Mesenteric fat pad (tissue), 1 donor: ENCODE data around the gene MAP7D2. TPM values are rescaled to one million over a fixed set of nuclear protein-coding genes. Genes with fewer than 3 reads are reported as not detected.

Experiments
- DNase-seq: peaks from one replicate; pipeline ENCODE4 v3.0.0-alpha.2; 2020; ENCODE audit warnings: low spot score
- microRNA-seq: library from miRNA; unstranded; fragments of <30 nt; microRNA quantifications from one replicate; pipeline ENCODE4 v1.2.0, GENCODE V29; 2020; ENCODE audit warnings: borderline number of aligned reads
- total RNA-seq: library from RNA; stranded (reverse); fragmentation: NEBNext Ultra II Directional; extraction: Animal tissue kit (Norgen Biotek cat#: 25700); gene quantifications from one replicate; pipeline ENCODE4 v1.2.1, GENCODE V29; 2021
- donor health status: DM: yes; HTN: yes; CAD: no.

MAP7D2 gene
- total RNA-seq, 1 donor from 2014 or later: 0.29 TPM

DNA sequence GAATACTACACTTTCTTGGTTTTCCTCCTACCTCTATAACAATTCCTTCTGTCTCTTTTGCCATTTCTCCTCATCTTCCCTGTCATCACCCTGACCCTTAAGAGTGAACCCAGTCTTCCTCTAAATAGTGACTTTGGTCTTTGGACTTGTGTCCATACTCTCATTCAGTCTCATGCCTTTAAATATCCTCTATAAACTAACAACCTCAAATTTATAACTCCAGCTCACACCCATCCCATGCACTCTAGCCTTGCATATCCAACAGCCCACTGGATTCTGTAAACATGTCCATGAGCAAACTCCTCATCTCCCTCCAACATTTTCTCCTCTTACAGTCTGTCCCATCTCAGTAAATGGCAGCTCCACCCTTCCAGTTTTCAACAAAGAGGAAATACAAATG lies 140.9 kb downstream of the MAP7D2 start:
- no peak for DNase-seq

DNA sequence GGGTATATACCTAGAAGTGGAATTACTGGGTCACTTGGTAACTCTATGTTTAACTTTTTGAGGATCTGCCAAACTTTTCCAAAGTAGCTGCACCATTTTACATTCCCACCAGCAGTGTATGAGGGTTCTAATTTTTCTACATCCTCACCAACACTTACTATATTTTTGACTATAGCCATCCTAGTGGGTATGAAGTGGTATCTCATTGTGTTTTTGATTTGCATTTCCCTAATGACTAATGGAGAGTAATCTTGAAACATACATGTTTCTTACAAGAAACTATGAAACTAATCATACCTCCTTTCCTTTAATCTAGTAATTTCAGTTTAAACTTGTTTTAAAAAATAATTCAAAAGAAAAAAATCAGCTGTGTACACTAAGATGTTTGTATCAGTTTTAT lies 143.7 kb downstream of the MAP7D2 start:
- no peak for DNase-seq

DNA sequence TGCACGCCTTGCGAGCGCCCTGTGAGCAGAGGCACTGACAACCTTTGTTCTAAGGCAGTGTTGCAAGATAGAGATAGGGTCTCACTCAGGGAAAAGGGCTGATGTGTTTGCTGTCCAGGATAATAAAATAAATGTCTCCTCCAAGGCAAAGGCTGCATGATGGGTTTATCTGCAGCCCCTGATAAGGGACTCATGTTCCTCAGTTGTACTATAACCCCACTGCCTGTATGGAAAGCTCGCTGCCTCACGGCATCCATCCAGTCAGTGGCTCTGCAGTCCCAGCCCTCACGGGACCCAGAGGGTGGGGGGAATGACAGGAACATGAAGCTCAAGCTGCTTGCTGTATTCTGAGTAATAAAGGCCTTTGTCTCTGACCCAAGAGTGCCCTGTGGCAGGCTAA lies 148.4 kb downstream of the MAP7D2 start:
- no peak for DNase-seq

DNA sequence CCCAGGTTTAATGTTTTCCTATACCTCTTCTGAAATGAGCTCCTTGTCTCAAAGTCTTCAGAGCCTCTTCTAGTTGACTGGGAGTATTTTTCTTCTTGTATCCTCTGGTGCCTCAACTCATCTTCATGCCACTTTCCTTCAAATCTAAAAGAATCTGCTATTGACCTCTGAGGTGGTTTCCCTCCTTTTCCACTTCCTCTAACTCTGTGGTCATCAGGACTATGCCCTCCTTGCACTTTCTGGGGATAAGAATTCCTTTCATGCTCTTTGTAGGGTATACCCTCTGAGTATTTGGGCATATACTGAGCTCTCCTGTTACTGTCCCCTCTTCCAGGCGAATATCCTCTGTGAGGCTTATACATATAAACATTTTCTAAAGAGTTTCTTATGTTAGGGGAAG lies 150.7 kb downstream of the MAP7D2 start:
- no peak for DNase-seq

DNA sequence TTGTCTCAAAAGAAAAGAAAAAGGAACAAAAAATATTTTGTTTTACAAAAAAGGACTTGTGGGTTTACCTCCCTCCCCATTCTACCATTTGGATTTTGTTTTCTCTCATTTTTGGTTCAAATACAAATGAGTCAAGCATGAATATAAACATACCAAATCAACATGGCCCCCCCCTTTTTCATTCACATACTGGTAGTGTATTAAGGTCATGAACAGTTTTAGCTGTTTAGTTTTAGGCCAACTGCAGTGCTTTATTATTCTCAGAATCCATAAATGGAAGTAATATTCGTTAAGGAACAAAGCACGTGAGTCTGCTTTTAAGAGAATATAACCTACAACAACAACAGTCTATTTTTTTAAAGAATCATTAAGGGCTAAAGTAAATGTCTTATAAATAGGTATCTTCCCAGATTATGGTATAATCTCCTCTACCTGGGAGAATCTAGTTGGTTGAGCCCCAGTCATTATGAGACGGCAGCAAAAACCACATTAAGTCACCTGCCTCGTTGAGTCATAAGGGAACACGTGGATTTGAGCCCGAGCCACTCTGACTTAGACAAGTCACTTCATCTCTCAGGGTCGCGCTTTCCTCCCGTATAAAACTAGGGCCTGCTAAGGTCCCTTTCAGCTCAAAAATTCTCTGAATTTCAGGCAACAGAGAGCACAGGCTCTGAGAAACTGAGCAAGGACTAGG lies 152.5 kb downstream of the MAP7D2 start:
- no peak for DNase-seq

DNA sequence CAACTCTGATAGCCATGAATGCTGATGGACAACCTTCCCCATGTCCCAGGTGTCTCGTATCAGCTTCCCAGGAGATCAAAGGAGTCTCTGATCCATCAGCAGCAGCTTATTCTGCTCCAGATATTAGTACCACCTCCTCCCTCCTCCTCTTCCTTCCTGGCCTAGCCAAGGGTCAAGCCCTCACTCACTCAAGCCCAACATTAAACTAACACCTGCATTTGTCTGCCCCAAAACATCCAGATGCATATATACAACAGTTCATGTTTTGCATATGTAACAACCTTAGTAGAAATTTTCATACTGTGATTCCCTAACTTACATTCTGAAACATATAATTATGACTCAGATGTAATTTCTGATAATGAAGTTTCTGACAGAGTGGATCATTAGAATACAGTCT lies 155.8 kb downstream of the MAP7D2 start:
- DNase-seq: no peak

DNA sequence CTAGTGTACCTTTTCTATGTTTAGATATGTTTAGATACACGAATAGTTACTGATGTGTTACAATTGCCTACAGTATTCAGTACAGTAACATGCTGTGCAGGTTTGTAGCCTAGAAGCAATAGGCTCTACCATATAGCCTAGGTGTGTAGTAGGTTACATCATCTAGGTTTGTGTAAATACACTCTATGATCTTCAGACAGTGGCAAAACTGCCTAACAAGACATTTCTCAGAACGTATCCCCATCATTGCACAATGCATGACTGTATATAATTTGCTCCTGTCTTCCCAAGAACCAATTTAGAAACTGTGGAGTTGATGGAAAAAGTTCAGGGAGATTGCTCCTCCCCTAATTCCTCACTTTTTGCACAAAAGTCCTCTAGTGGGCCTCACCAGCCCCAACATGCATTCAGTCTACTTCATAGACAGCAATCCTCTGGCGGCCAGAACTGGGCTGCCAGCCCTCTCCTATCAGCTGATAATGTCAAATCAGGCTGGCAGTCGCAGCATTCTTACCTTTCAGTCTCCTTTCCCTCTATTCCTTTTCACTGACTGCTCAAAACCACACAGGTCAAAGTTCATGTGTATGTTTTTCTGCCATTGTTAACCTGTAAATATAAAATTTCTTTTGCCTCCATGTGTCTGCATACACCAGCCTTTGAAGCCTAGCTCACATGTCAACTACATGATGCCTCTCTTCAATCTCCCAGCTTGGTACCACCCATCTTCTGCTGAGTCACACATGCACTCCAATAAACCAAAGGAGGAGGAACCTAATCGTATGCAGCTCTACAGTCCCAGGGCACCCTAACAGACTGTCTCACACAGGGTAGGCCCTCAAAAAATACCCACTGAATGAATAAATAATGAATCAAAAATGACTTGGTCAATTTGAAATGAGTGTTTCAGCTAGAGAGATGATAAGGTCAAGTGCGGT lies 157.9 kb downstream of the MAP7D2 start:
- DNase-seq: no peak

DNA sequence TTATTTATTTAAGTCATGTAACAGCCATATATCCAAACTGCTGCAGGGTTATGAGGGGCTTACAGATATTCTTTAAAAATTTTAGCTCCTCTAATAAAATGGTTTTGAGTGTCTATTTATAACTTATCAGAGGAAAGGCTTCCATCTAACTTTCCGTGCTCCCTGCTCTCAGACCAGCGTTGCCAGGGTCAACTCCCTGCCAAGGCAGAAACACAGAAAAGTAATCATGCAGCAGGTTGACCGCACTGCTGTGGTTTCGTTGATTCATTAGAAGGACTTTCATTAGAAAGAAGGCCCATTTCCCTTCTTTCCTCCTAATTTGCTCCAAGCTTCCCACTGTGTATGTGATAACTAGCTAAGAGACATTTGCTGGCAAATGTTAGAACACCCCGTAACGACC lies 159.8 kb downstream of the MAP7D2 start:
- no peak for DNase-seq

Small RNAs within 50 kb of the gene (microRNA-seq; reads per million reads assigned to microRNA genes)
- gene MIR23C: 29.8 reads per million, percentile 28 among the genes with 10 or more reads in this experiment

Other genes with a start within 250 kb of the MAP7D2 start
- 101 TPM for gene SH3KBP1, start 229.3 kb downstream of the MAP7D2 start, total RNA-seq
- 10.0 TPM for gene BCLAF3, start 125.8 kb downstream of the MAP7D2 start, total RNA-seq
- gene EIF1AX, start 24.9 kb upstream of the MAP7D2 start, total RNA-seq: 108 TPM
- 38.3 TPM for gene RPS6KA3, start 150.0 kb upstream of the MAP7D2 start, total RNA-seq